Neutrophil (primary cell): ENCODE measurements around the gene SYT15.
"Not testable (repeated sequence)": the region's sequence is repeated elsewhere in the genome, so short reads cannot be mapped to it uniquely, and the experiment has no call there.

Experiments
- H3K27ac ChIP-seq: fragments of 200-600 bp; sonication (generic); 2 replicates; pipeline ENCODE4 v1.5.1; 2016; ENCODE audit warnings: mild to moderate bottlenecking, moderate library complexity
- H3K27me3 ChIP-seq: fragments of 200-600 bp; sonication (generic); 2 replicates; pipeline ENCODE4 v1.6.0; 2016; ENCODE audit warnings: mild to moderate bottlenecking
- H3K36me3 ChIP-seq: fragments of 200-600 bp; sonication (generic); 2 replicates; pipeline ENCODE4 v1.5.1; 2017
- H3K4me1 ChIP-seq, 2 experiments: fragments of 200-600 bp in 1 of 2; sonication (generic) in 1 of 2; 1 replicate in 1 of 2; 2 replicates in 1 of 2; pipeline versions ENCODE4 v1.5.1 to v1.6.1; 2013 to 2016; ENCODE audit warnings: low read depth in 1 of 2, low read length in 1 of 2, mild to moderate bottlenecking in 1 of 2, moderate library complexity in 1 of 2; ENCODE audit not compliant: control insufficient read depth in 1 of 2, insufficient read depth in 1 of 2
- H3K4me3 ChIP-seq, 2 experiments: fragments of 200-600 bp in 1 of 2; sonication (generic) in 1 of 2; 1 replicate in 1 of 2; 2 replicates in 1 of 2; pipeline ENCODE4 v1.5.1; 2013 to 2016; ENCODE audit warnings: low read depth in 1 of 2, low read length in 1 of 2, mild to moderate bottlenecking in 1 of 2, moderate library complexity in 1 of 2
- H3K9me3 ChIP-seq: fragments of 200-600 bp; sonication (generic); 2 replicates; pipeline ENCODE4 v1.5.1; 2016
- CTCF ChIP-seq: fragments of 200-600 bp; sonication (generic); IDR thresholded peaks from 2 replicates; pipeline ENCODE4 v1.5.1; 2016; ENCODE audit warnings: antibody characterized with exemption

The SYT15 gene

GRCh38 chr10:46578474-46579178 is at the start of gene SYT15:
TSS of gene SYT15 (plus strand) at chr10:46579128. CDS start at chr10:46579169, 41 bp downstream.
- not testable (repeated sequence) for H3K27ac ChIP-seq, H3K9me3 ChIP-seq, H3K4me3 ChIP-seq

GRCh38 chr10:46529742-46530141 is 49.2 kb upstream of the SYT15 start:
- H3K27me3 ChIP-seq: peaks cover 15% of the 10 kb centered on the region
- not testable (repeated sequence) for H3K9me3 ChIP-seq, H3K27ac ChIP-seq, H3K4me3 ChIP-seq, H3K4me1 ChIP-seq, H3K36me3 ChIP-seq

More at GRCh38 chr10:46578474-46579178, at the start of gene SYT15:
- not testable (repeated sequence) for H3K36me3 ChIP-seq, H3K4me1 ChIP-seq
- H3K27me3 ChIP-seq: peaks cover 20% of the 10 kb centered on the region

- H3K36me3 ChIP-seq: no peaks in the 10 kb centered on the region
- no peak overlapping the region for H3K4me3 ChIP-seq
- no peak for TF ChIP-seq CTCF
- H3K9me3 ChIP-seq: no peaks in the 10 kb centered on the region
- H3K4me1 ChIP-seq: no peaks in the 10 kb centered on the region
- H3K27ac ChIP-seq: no peak overlapping the region
- H3K27me3 ChIP-seq: peaks cover 20% of the 10 kb centered on the region
Observed at GRCh38 chr10:46530249-46531186, 48.4 kb upstream of the SYT15 start.

GRCh38 chr10:46532256-46532655 is 46.7 kb upstream of the SYT15 start:
- H3K4me3 ChIP-seq, H3K9me3 ChIP-seq, H3K4me1 ChIP-seq, H3K27ac ChIP-seq, H3K36me3 ChIP-seq: not testable (repeated sequence)
- H3K27me3 ChIP-seq: peaks cover 30% of the 10 kb centered on the region

GRCh38 chr10:46534828-46535524 is 44.0 kb upstream of the SYT15 start:
- H3K9me3 ChIP-seq: no peaks in the 10 kb centered on the region
- H3K36me3 ChIP-seq: no peaks in the 10 kb centered on the region
- H3K4me1 ChIP-seq: no peaks in the 10 kb centered on the region
- no peak for TF ChIP-seq CTCF
- H3K27me3 ChIP-seq: peaks cover 55% of the 10 kb centered on the region
- no peak overlapping the region for H3K27ac ChIP-seq
- H3K4me3 ChIP-seq: no peak overlapping the region

GRCh38 chr10:46536171-46536570 is 42.8 kb upstream of the SYT15 start:
- Histone ChIP-seq H3K27me3 (peaks cover 57% of the 10 kb centered on the region), H3K9me3 (no peaks in the 10 kb centered on the region)
- no peak for TF ChIP-seq CTCF

More at GRCh38 chr10:46536171-46536570, 42.8 kb upstream of the SYT15 start:
- no peaks in the 10 kb centered on the region for H3K4me1 ChIP-seq
- H3K4me3 ChIP-seq: no peak overlapping the region
- no peak overlapping the region for H3K27ac ChIP-seq
- no peaks in the 10 kb centered on the region for H3K36me3 ChIP-seq
